HUDEP-2 (cell line): Measurements from ENCODE around the gene CDPF1.

Experiments
- DNase-seq, 76 experiments: peaks; one replicate each; lab custom pipeline; 2025; ENCODE audit not compliant: unreplicated experiment in 76 of 76; lab: John Stamatoyannopoulos, UW

The CDPF1 gene

GRCh38 chr22:46260038-46260437 lies 9.9 kb upstream of the CDPF1 start:
- no peak for DNase-seq

GRCh38 chr22:46259374-46259773 lies 9.3 kb upstream of the CDPF1 start:
- no peak for DNase-seq

GRCh38 chr22:46256358-46256958 lies 6.4 kb upstream of the CDPF1 start:
- DNase-seq, result no peak

- DNase-seq, result no peak
Measured at GRCh38 chr22:46251816-46252380, 1.8 kb upstream of the CDPF1 start.

GRCh38 chr22:46251266-46251665 lies 1.2 kb upstream of the CDPF1 start:
- DNase-seq, result peak in 2 of 76 experiments; percentile 32 to 44

- DNase-seq, result peak in 2 of 76 experiments; percentile 16 to 33
Measured at GRCh38 chr22:46250783-46251125, 661 bp upstream of the CDPF1 start.

- no peak for DNase-seq
Measured at GRCh38 chr22:46247443-46247975, 2.6 kb downstream of the CDPF1 start.

- DNase-seq, result no peak
Measured at GRCh38 chr22:46246178-46246577, 3.9 kb downstream of the CDPF1 start.

- DNase-seq, result no peak
Measured at GRCh38 chr22:46245511-46245910, 4.6 kb downstream of the CDPF1 start.

- no peak for DNase-seq
Measured at GRCh38 chr22:46244771-46245170, 5.3 kb downstream of the CDPF1 start.

- DNase-seq, result no peak
Measured at GRCh38 chr22:46242076-46242475, 8.0 kb downstream of the CDPF1 start.

- DNase-seq, result peak in 74 of 76 experiments; percentile 18 to 93 (median 76)
Measured at GRCh38 chr22:46241396-46242007, 8.6 kb downstream of the CDPF1 start.

GRCh38 chr22:46240907-46241306 lies 9.2 kb downstream of the CDPF1 start:
- peak in 3 of 76 experiments; percentile 13 to 33 (median 26) for DNase-seq

- DNase-seq, result peak in 1 of 76 experiments; percentile 33
Measured at GRCh38 chr22:46240506-46240905, 9.6 kb downstream of the CDPF1 start.

- DNase-seq, result peak in 1 of 76 experiments; percentile 44
Measured at GRCh38 chr22:46240073-46240472, 10.0 kb downstream of the CDPF1 start.

- DNase-seq, result peak in 41 of 76 experiments; percentile 8 to 63 (median 30)
Measured at GRCh38 chr22:46239261-46240048, 10.6 kb downstream of the CDPF1 start.

GRCh38 chr22:46238541-46238940 lies 11.6 kb downstream of the CDPF1 start:
- no peak for DNase-seq

- DNase-seq, result no peak
Measured at GRCh38 chr22:46237453-46238124, 12.5 kb downstream of the CDPF1 start.

GRCh38 chr22:46234969-46235368 lies 15.1 kb downstream of the CDPF1 start:
- peak in 72 of 76 experiments; percentile 25 to 85 (median 60) for DNase-seq

GRCh38 chr22:46233231-46233630 lies 16.9 kb downstream of the CDPF1 start:
- peak in 52 of 76 experiments; percentile 5 to 62 (median 36) for DNase-seq
